CD1c-positive myeloid dendritic cell (primary cell): ENCODE measurements around the gene SETBP1.

Experiments
- DNase-seq: peaks from one replicate; pipeline ENCODE4 v3.0.0-alpha.2; 2016; ENCODE audit errors: extremely low spot score

Gene SETBP1

DNA sequence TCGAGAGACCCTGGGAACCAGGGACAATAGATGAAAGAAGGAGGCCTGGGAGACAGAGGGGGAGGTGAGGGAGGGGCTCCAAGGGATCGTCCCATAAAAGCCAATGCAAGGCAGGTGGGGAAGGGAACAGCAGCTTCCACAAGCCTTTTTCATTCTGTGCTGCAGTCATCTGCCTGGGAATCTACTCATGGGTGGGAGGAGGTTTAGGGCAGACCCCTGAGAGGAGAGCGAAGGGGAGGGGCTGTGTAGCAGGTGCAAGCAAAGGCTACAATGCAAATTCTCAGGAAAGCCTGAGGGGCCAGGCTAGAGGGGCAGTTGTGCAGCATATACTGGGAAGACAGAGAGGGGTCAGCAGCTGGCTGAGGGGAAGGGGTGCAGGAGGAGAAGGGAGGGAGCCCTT, 135.4 kb downstream of the SETBP1 start:
- DNase-seq, result no peak

DNA sequence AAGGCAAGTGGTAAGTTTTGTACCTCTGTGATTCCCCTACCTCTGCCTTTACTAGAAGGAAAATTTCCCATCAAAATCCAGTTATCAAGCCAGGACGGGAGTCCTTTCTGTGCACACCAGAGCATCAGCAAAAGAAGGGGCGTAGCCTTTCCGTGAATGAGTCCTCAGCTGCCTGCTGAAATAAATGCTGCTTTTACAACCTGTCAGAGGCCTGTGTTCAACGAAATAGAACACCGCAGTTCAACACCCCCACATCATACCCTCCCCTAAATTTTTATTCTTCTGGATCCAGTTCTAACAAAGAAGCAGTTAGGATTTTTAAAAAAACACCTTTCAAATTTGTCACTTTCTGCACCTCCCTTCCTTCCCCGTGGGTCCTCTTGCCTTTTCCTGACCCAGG, 135.8 kb downstream of the SETBP1 start:
- DNase-seq, result no peak

DNA sequence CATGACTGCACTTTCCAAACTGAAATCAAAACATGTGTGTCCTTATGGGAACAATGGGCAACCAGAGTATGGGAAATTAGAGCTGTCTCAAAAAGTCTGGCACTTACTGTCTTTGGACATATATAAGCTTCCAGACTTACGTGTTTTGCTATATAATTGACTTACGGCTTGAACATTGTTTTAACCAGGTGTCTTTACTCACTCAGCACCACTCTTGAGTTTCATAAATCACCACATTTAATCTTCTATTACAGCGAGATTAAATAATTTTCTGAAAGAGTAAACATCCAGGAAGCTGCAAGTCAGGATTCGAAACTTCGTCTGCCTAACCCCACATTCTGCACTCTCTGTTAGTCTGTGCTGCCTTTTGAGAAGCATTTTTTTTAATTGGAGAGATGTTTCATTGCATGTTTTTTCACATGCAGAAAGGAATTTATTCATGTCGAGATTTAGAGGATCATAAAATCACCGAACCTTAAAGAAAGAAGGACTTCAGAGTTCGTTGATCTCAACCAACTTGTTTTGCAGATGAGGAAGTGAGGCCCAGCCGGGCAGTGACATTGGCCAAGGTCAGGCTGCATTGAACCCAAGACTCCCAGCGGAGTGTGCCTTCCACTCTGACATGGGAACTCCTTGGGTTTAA, 137.3 kb downstream of the SETBP1 start:
- no peak for DNase-seq

DNA sequence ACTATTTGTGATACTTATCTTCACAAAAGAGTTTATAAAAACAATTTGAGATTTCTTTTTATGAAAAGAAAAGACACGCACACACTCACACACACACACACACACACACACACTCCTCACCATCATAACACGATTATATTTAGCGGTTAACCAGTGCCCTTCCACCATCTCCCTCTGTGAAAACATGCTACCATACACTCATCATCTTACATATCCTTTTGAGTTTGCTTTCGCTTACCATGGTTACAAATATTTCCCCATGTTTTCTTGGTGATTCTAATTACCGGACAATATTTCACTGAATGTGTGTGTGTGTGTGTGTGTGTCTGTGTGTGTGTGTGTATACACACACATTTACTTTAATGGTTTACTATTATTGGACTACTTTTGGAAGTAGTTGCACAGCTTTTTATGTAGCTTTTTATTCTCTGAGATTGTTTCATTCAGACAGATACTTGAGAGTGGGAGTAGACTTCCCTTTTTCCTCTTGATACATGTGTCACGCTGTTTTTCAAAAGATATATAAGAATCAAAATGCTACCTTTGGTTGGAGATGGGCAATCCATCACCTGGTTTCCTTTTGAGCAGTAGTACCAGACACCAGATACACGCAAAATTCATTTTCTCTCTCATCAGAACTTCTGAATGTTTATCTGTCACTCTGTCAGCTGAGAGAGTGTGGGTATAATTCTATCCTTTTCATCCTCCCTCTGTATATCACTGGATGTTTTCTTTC, 138.1 kb downstream of the SETBP1 start:
- DNase-seq, result peak; percentile 49

- no peak for DNase-seq
Observed at GRCh38 chr18:44819944-44820510, 139.3 kb downstream of the SETBP1 start.

GRCh38 chr18:44821924-44822323, 141.2 kb downstream of the SETBP1 start:
- no peak for DNase-seq

DNA sequence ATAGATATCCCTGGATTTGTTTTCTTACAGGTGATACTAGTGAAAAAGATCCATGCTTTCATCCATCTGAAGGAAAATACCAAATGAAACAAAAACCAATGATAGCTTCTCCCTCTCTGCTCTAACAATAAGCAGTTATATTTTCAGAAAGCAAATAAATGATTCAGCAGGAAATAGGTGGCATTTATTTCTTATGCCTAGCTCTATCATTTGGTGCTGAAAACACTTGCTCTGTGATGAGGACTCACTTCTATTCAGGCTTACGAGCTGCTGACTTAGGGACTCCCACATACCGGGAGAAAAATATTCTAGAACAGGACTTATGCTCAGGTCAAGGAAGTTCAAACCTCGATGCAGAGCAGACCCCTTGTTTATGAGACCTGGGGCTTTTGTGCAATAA, 142.6 kb downstream of the SETBP1 start:
- no peak for DNase-seq

- no peak for DNase-seq
Observed at GRCh38 chr18:44823782-44824181, 143.1 kb downstream of the SETBP1 start.

- DNase-seq, result no peak
Observed at GRCh38 chr18:44824884-44825283, 144.2 kb downstream of the SETBP1 start.

DNA sequence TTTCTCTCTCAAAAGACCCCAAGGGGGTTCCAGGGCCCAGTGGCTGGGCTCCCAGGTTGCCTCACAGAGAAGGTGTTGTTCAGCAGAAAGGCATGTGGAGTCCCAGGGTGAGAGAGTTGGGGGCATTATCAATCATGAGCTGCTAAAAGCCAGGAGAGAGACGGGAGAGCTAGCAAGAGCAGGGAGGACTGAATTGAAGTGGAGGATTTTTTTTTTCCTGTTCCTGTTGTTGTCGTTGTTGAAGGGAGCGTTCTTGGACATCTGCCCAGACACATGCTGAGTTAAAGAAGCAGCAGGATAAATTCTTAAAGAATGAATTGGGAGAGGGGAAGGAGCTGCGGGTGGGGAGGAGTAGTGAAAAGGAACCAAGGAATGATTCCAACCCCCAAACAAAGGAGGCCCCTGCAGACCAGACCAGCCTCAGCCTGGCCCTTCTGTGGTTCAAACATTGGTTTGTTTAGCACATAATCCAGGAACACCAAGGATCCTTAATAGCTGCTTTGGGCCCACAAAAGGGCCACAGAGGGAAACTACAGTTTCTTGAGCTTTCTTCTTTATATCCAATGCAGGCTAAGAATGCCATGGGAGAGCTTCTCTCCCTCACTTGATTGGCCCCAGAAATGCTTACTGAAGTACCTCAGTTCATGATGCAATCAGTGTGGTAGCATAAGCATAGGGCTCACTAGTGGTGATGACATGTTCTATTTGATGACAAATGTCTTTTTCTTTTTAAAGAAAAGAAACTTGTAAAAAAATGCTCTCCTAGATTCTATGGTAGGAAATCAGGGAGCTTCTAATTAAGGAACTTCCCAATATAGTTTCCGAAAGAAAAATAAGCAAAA, 146.0 kb downstream of the SETBP1 start:
- DNase-seq, result no peak

DNA sequence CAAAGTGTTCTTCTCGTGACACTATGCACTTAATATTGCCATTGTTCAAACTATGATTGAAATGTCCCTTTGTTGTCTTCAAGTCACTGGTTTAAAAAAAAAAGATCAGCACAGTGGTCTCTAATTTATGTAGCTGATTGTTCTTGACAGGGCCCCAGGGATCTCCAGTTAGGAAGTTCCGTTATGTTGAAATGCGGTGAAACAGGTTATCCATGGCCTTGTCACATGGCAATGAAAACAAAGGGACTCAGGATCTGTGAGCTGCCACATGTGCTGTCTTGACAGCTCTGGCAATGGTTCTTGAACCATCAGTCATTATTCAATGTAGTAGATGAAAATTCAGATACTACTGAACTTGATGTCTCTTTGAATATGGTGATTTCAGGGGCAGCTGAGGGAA, 147.4 kb downstream of the SETBP1 start:
- no peak for DNase-seq

- DNase-seq, result no peak
Observed at GRCh38 chr18:44830581-44830980, 149.9 kb downstream of the SETBP1 start.

GRCh38 chr18:44833786-44834185, 153.1 kb downstream of the SETBP1 start:
- DNase-seq, result no peak

GRCh38 chr18:44834867-44835469, 154.3 kb downstream of the SETBP1 start:
- DNase-seq, result no peak

DNA sequence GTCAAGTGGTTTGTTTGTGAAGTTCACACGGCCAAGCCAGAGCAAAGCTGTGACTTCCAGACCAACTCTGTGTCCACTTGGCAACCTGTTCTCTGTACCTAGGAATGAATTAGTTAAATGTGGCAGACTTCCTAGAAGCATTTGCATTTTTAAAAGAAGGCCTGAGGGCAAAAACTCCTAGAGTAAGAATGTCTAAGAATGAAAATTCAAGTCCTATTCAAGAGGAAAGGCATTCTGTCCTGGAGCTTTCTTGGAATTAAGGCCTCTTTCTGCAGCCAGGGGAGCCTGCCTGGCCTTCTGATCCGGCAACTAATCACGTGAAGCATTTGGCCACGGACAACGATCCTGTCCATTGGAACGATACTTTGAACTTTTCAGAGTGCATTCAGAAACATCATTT, 155.0 kb downstream of the SETBP1 start:
- no peak for DNase-seq

GRCh38 chr18:44836263-44836662, 155.6 kb downstream of the SETBP1 start:
- no peak for DNase-seq

- DNase-seq, result no peak
Observed at GRCh38 chr18:44837482-44838180, 156.9 kb downstream of the SETBP1 start.

GRCh38 chr18:44838971-44839666, 158.4 kb downstream of the SETBP1 start:
- DNase-seq, result peak; percentile 75

GRCh38 chr18:44840058-44840790, 159.5 kb downstream of the SETBP1 start:
- no peak for DNase-seq

DNA sequence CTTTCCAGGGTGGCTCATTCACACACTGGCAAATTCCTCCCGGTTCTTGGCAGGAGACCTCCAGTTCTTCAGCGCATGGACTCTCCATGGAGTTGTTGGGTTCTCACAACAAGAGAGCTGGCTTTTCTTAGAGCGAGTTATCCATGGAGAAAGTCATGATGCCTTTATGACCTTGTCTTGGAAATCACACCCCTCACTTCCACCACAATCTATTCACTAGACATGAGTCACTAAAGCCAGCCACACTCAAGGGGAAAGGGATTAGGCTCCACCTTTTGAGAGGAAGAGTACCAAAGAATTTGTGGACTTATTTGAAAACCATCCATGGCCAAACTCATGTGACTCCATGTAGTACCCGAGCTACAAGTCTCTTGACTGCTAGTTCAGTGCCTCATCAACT, 160.5 kb downstream of the SETBP1 start:
- DNase-seq, result no peak
